Sigmoid colon (tissue), 7 donors: ENCODE results near the gene KSR1. TPM values are rescaled to one million over a fixed set of nuclear protein-coding genes. Genes with fewer than 3 reads are reported as not detected.

ENCODE experiments used
- DNase-seq: peaks from one replicate; pipeline ENCODE4 v3.0.0-alpha.2; 2019
- H3K27ac ChIP-seq, 4 donors: fragments of 200-600 bp; sonication (generic); one replicate each; pipeline ENCODE4 v1.5.1; 2016 to 2019; ENCODE audit warnings: mild to moderate bottlenecking in 1 of 4
- H3K27me3 ChIP-seq, 3 donors: fragments of 200-600 bp; sonication (generic); one replicate each; pipeline ENCODE4 v1.5.1; 2019; ENCODE audit warnings: mild to moderate bottlenecking in 1 of 3
- H3K36me3 ChIP-seq, 4 donors: fragments of 200-600 bp; sonication (generic); one replicate each; pipeline ENCODE4 v1.5.1; 2016 to 2019
- H3K4me1 ChIP-seq, 4 donors: fragments of 200-600 bp; sonication (generic); one replicate each; pipeline ENCODE4 v1.5.1; 2017 to 2019
- H3K4me3 ChIP-seq, 4 donors: fragments of 200-600 bp; sonication (generic); one replicate each; pipeline ENCODE4 v1.5.1; 2017 to 2019; ENCODE audit warnings: mild to moderate bottlenecking in 2 of 4, moderate library complexity in 1 of 4
- H3K9me3 ChIP-seq, 4 donors: fragments of 200-600 bp in 3 of 4; sonication (generic) in 3 of 4; one replicate each; pipeline versions ENCODE4 v1.5.1 to v1.6.1; 2013 to 2019
- CTCF ChIP-seq, 4 experiments: fragments of 450-650 bp in 3 of 4; fragments of 200-600 bp in 1 of 4; IDR thresholded peaks; one replicate each; pipeline ENCODE4 v1.5.1; 2016 to 2019; ENCODE audit warnings: antibody characterized with exemption in 4 of 4, mild to moderate bottlenecking in 3 of 4, moderate library complexity in 2 of 4
- EP300 ChIP-seq, 4 donors: sonication (generic); formaldehyde crosslinking; IDR thresholded peaks; one replicate each; pipeline ENCODE4 v1.6.1; 2017; ENCODE audit warnings: antibody characterized with exemption in 4 of 4
- POLR2A ChIP-seq, 2 donors: fragments of 450-650 bp; IDR thresholded peaks; one replicate each; pipeline ENCODE4 v1.6.1; 2016; ENCODE audit warnings: antibody characterized with exemption in 2 of 2, mild to moderate bottlenecking in 2 of 2, moderate library complexity in 2 of 2
- POLR2AphosphoS5 ChIP-seq, 4 donors: sonication (generic); formaldehyde crosslinking; IDR thresholded peaks; one replicate each; pipeline ENCODE4 v1.6.1; 2017; ENCODE audit warnings: antibody characterized with exemption in 4 of 4
- WGBS, 2 donors: extraction: QIAGEN DNeasy Blood & Tissue Kit; methylation state at CpG; one replicate each; pipeline ENCODE4 v1.1.7; 2013; 5-methylcytosine and 5-hydroxymethylcytosine counted together
- intact Hi-C: fragments of 100-400 bp; cut with DNase I; formaldehyde crosslinking; loops from one replicate; pipeline ENCODE4 v1.15.1; 2023
- polyA plus RNA-seq, 3 donors: library from polyadenylated mRNA; stranded (reverse); fragments of 200-250 nt; gene quantifications; one replicate each; pipeline ENCODE4 v1.2.3, GENCODE V29; 2013
- total RNA-seq, 4 donors: library from RNA; depleted of rRNA; stranded (reverse); fragments of >200 nt; gene quantifications; one replicate each; pipeline ENCODE4 v1.1.0, GENCODE V29; 2016
- donor health status: healthy with polysubstance abuse.
- donor health status: Bipolar disorder and iron deficiency.
- donor health status: healthy.

The KSR1 gene
- total and polyA plus RNA-seq, 7 donors: 4.2 to 25.8 (median 18.2) TPM

DNA sequence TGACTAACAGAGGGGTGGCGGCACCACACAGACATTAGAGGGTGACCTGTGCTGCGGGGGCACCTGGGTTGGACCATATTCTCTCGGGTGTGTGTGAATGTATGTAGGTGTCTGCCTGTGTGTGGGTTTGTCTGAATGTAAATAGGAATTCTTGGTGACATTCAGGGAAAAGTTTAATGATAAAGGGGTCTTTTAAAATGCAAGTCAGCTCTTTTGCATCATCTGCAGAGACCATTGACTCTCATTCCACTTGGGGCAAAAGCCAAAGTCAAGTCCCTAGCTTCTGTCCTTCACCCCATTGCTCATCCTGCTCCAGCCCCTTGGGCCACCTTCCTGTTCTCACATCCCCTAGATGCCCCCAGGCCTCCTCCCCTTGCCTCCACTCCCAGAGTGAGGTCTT lies 23.6 kb downstream of the KSR1 start:
- 94 to 97% methylated on average over 3 of the region's 3 CpGs for WGBS, 2 donors

DNA sequence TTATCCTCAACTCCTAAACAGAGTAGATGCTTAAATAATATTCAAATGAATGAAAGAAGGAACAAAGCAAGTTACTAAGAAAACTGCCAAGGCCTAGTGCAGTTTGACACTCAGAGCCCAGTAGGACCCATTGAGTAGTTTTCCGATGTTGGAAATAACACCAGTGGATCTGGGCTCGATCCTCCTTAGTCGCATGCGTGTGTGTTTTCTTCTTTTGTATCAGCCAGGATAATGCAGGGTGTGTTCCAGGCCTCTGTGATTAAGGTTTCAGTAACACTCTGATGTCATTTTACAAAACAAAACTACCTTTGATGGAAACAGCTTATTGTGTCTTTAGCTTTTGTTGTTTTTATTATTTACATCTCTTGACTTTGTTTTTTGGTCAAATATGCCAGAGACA lies 24.5 kb downstream of the KSR1 start:
- no peak overlapping the region for H3K27ac ChIP-seq
- WGBS, 2 donors: 95 to 96% methylated on average over 4 of the region's 4 CpGs
- intact Hi-C loops: no loop called here
- no peak overlapping the region for H3K4me3 ChIP-seq
- no peak for TF ChIP-seq POLR2A (IDR thresholded peaks at IDR 0.05)
- no peak for TF ChIP-seq POLR2AphosphoS5 (IDR thresholded peaks at IDR 0.05)
- no peak for TF ChIP-seq EP300 (IDR thresholded peaks at IDR 0.05)
- no peak for TF ChIP-seq CTCF (IDR thresholded peaks at IDR 0.05)
- H3K4me1 ChIP-seq: peaks cover 0 to 22% (median 15%) of the 10 kb centered on the region in 4 donors
- H3K9me3 ChIP-seq: no peaks in the 10 kb centered on the region
- H3K36me3 ChIP-seq: no peaks in the 10 kb centered on the region
- DNase-seq: no peak
- no peaks in the 10 kb centered on the region for H3K27me3 ChIP-seq

More for the DNA sequence above, 23.6 kb downstream of the KSR1 start:
- no peak for DNase-seq
- no peak overlapping the region for H3K4me3 ChIP-seq
- TF ChIP-seq POLR2AphosphoS5 (IDR thresholded peaks at IDR 0.05) (no peak), POLR2A (IDR thresholded peaks at IDR 0.05) (no peak), EP300 (IDR thresholded peaks at IDR 0.05) (no peak), CTCF (IDR thresholded peaks at IDR 0.05) (no peak)
- H3K4me1 ChIP-seq: peaks cover 0 to 13% (median 7%) of the 10 kb centered on the region in 4 donors
- H3K27me3 ChIP-seq: no peaks in the 10 kb centered on the region
- intact Hi-C loops: no loop called here
- H3K27ac ChIP-seq: no peak overlapping the region
- H3K9me3 ChIP-seq: no peaks in the 10 kb centered on the region
- no peaks in the 10 kb centered on the region for H3K36me3 ChIP-seq

GRCh38 chr17:27481327-27481726 lies 25.1 kb downstream of the KSR1 start:
- intact Hi-C loops: no loop called here
- Histone ChIP-seq H3K27ac (no peak overlapping the region), H3K36me3 (no peaks in the 10 kb centered on the region), H3K4me1 (peaks cover 0 to 28% (median 22%) of the 10 kb centered on the region in 4 donors), H3K27me3 (no peaks in the 10 kb centered on the region), H3K4me3 (no peak overlapping the region), H3K9me3 (no peaks in the 10 kb centered on the region)
- WGBS, 2 donors: 49 to 59% methylated on average over 4 of the region's 4 CpGs
- no peak for DNase-seq
- TF ChIP-seq POLR2AphosphoS5 (IDR thresholded peaks at IDR 0.05) (no peak), EP300 (IDR thresholded peaks at IDR 0.05) (no peak), POLR2A (IDR thresholded peaks at IDR 0.05) (no peak), CTCF (IDR thresholded peaks at IDR 0.05) (no peak)

DNA sequence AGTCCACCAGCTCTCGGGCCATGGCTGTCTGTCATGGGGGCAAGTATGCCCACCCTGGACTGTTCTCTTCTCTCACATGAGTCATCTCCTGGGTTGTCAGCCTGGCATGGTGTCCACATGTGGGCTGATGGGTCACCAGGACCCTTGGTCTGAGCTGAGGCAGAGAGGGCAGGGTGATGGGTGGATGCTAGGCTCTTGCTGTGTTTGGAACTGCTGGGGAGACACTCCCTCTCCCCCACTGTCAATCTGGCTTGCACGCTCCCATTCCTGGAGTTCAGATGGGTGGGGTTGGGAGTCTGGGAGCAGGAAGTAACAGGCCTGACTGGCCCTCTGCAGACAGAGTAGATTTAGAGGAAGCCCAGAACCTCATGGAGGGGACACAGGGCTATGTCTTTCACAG lies 28.9 kb downstream of the KSR1 start:
- no peak for TF ChIP-seq POLR2A (IDR thresholded peaks at IDR 0.05)
- no peak for TF ChIP-seq POLR2AphosphoS5 (IDR thresholded peaks at IDR 0.05)
- no peak for TF ChIP-seq CTCF (IDR thresholded peaks at IDR 0.05)
- TF ChIP-seq EP300 (IDR thresholded peaks at IDR 0.05): no peak
- no peak for DNase-seq
- Histone ChIP-seq H3K36me3 (no peaks in the 10 kb centered on the region), H3K27me3 (no peaks in the 10 kb centered on the region), H3K4me1 (peaks cover 0 to 55% (median 43%) of the 10 kb centered on the region in 4 donors), H3K4me3 (no peak overlapping the region), H3K27ac (peak overlapping the region in 1 of 4 donors; percentile 67), H3K9me3 (no peaks in the 10 kb centered on the region)
- intact Hi-C loops: no loop called here
- WGBS, 2 donors: 53 to 77% methylated on average over 2 of the region's 2 CpGs
